Astrocyte (in vitro differentiated cells and primary cell): ENCODE measurements around the gene IFI16.

Source experiments
- EZH2 ChIP-seq: IDR thresholded peaks from 2 replicates; pipeline ENCODE4 v1.6.1; 2012; ENCODE audit warnings: mild to moderate bottlenecking, low read length, inconsistent platforms; ENCODE audit not compliant: insufficient read depth
- TF ChIP-seq, protein P1 (sequence below): IDR thresholded peaks from 2 replicates; pipeline ENCODE4 v1.5.1; 2011; ENCODE audit warnings: low read depth, mild to moderate bottlenecking, inconsistent platforms, low read length, moderate library complexity; ENCODE audit not compliant: insufficient read depth

DNA sequence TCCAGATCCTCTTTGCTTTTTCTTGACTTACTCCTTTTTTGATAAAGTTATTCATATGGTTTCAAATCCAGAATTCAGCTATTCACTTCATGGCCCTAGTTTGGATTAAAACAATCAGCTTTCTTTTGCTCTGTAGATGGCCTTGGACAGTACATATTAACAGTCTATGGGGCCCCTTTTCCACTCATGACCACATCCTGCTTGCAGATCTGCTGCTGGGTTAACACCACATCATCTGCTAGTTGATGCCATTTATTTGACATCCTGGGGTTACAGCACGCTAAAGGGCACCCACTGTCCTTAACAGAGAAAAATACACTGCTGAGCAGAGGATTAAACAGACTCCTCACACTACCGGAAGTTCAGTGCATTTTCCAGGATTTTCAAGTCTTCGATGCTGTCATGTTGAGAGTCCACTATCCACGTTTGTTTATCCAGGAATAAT lies 941 bp upstream of the IFI16 start:
- TF ChIP-seq, protein P1, sequence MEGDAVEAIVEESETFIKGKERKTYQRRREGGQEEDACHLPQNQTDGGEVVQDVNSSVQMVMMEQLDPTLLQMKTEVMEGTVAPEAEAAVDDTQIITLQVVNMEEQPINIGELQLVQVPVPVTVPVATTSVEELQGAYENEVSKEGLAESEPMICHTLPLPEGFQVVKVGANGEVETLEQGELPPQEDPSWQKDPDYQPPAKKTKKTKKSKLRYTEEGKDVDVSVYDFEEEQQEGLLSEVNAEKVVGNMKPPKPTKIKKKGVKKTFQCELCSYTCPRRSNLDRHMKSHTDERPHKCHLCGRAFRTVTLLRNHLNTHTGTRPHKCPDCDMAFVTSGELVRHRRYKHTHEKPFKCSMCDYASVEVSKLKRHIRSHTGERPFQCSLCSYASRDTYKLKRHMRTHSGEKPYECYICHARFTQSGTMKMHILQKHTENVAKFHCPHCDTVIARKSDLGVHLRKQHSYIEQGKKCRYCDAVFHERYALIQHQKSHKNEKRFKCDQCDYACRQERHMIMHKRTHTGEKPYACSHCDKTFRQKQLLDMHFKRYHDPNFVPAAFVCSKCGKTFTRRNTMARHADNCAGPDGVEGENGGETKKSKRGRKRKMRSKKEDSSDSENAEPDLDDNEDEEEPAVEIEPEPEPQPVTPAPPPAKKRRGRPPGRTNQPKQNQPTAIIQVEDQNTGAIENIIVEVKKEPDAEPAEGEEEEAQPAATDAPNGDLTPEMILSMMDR = no peak
- no peak for TF ChIP-seq EZH2
